ENCODE results near the gene TMED9.

Gene TMED9

GRCh38 chr5:177576169-177576568 lies 15.8 kb upstream of the TMED9 start:
- no peak for DNase-seq

- no peak for DNase-seq
These were observed 13.7 kb upstream of the TMED9 start for GRCh38 chr5:177578316-177578715.

GRCh38 chr5:177588413-177588909 lies 3.5 kb upstream of the TMED9 start:
- DNase-seq: no peak

GRCh38 chr5:177590406-177590805 lies 1.6 kb upstream of the TMED9 start:
- no peak for DNase-seq

GRCh38 chr5:177591690-177592009 lies 353 bp upstream of the TMED9 start:
- no peak for DNase-seq

GRCh38 chr5:177592905-177593304 lies 902 bp downstream of the TMED9 start:
- no peak for DNase-seq

- DNase-seq: no peak
These were observed 1.5 kb downstream of the TMED9 start for GRCh38 chr5:177593511-177593910.

GRCh38 chr5:177594071-177594470 lies 2.1 kb downstream of the TMED9 start:
- no peak for DNase-seq

GRCh38 chr5:177595026-177595585 lies 3.1 kb downstream of the TMED9 start:
- DNase-seq: no peak

- DNase-seq: no peak
These were observed 4.2 kb downstream of the TMED9 start for GRCh38 chr5:177595991-177596774.

GRCh38 chr5:177596775-177597238 lies 4.8 kb downstream of the TMED9 start:
- DNase-seq: no peak

GRCh38 chr5:177598477-177598876 lies 6.5 kb downstream of the TMED9 start:
- no peak for DNase-seq

GRCh38 chr5:177599731-177600507 lies 7.9 kb downstream of the TMED9 start, which contains the start of gene B4GALT7:
TSS of gene B4GALT7 (plus strand) at chr5:177600132. CDS start at chr5:177600211, 79 bp downstream.
- DNase-seq: peak in 50 of 51 donors; percentile 25 to 88 (median 70)

GRCh38 chr5:177600508-177601018 lies 8.6 kb downstream of the TMED9 start:
- DNase-seq: peak in 5 of 51 donors; percentile 15 to 61 (median 37)

- no peak for DNase-seq
These were observed 9.1 kb downstream of the TMED9 start for GRCh38 chr5:177601126-177601525.

GRCh38 chr5:177601577-177602457 lies 9.8 kb downstream of the TMED9 start:
- no peak for DNase-seq

GRCh38 chr5:177602458-177602830 lies 10.4 kb downstream of the TMED9 start:
- no peak for DNase-seq

- DNase-seq: no peak
These were observed 11.6 kb downstream of the TMED9 start for GRCh38 chr5:177603631-177604030.

GRCh38 chr5:177604116-177604521 lies 12.1 kb downstream of the TMED9 start:
- no peak for DNase-seq

- DNase-seq: no peak
These were observed 12.7 kb downstream of the TMED9 start for GRCh38 chr5:177604656-177605055.

GRCh38 chr5:177605078-177605477 lies 13.1 kb downstream of the TMED9 start:
- DNase-seq: no peak
